ENCODE data around the gene GRIK2. TPM values are rescaled to one million over a fixed set of nuclear protein-coding genes. Genes with fewer than 3 reads are reported as not detected.
A peak's percentile ranks its signal among the peaks of the same experiment; 100 is the strongest.
"Not testable (repeated sequence)": the region's sequence is repeated elsewhere in the genome, so short reads cannot be mapped to it uniquely, and the experiment has no call there.

GRIK2 gene
- total RNA-seq: not detected
- not detected for polyA plus RNA-seq

DNA sequence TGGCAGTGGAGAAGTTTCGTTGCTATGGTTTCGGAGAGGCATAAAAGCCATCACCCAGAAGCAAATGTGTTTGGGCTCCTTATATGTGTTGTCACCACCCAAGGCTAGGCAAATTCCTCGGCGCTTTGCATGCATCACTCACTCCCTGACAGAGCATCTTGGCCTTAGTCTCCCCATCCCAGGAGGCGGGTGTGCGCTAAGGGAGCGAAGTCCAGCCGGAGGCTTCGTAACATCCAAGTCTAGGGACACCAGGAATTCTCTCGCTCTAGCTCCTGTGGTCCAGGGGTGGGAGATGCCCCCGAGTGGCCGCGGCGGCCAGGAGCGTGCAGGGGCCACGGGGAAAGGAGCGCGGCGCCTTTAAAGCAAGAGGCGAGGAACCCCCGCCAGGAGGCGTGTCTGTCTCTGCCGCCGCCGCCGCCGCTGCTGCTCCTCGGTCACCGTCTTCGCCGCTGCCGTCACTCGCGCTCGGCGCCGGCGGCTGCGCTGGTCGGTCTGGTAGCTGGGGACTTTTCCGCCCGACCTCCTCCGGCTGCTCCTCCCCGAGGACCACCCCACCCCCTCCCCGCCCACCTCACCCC, at the start of gene GRIK2:
Gene GRIK2 (plus strand): TSS at position 458 of the 578 bp plus-strand sequence.
- no peaks in the 10 kb centered on the region for H3K36me3 Mint-ChIP-seq
- peaks cover 42% of the 10 kb centered on the region for H3K27me3 Mint-ChIP-seq
- Histone ChIP-seq H3K27ac (ENCODE audit: insufficient read depth, low read length, poor library complexity, severe bottlenecking) (no peak within 1 kb of the TSS), H3K4me3 (ENCODE audit: low read depth, low read length) (no peak within 1 kb of the TSS), H3K36me3 (ENCODE audit: control insufficient read depth, insufficient read depth, low read length) (no peaks in the 10 kb centered on the region), H3K9me3 (ENCODE audit: control insufficient read depth in 2 of 2, low read length in 2 of 2) (no peaks in the 10 kb centered on the region), H3K27me3 (ENCODE audit: control insufficient read depth, insufficient read depth, low read length) (peaks cover 10% of the 10 kb centered on the region), H3K4me1 (ENCODE audit: control insufficient read depth, insufficient read depth, low read length, poor library complexity, severe bottlenecking) (no peaks in the 10 kb centered on the region)
- no peak within 1 kb of the TSS for H3K27ac Mint-ChIP-seq
- H3K4me1 Mint-ChIP-seq: peaks cover 0 to 5% (median 2%) of the 10 kb centered on the region in 4 donors
- peaks cover 0 to 4% (median 2%) of the 10 kb centered on the region in 7 donors for H3K9me3 Mint-ChIP-seq
- DNase-seq: peak in 1 of 3 donors; percentile 4
- H3K4me3 Mint-ChIP-seq: no peak within 1 kb of the TSS
- no peak for ATAC-seq (ENCODE audit: low read depth in 2 of 2)

DNA sequence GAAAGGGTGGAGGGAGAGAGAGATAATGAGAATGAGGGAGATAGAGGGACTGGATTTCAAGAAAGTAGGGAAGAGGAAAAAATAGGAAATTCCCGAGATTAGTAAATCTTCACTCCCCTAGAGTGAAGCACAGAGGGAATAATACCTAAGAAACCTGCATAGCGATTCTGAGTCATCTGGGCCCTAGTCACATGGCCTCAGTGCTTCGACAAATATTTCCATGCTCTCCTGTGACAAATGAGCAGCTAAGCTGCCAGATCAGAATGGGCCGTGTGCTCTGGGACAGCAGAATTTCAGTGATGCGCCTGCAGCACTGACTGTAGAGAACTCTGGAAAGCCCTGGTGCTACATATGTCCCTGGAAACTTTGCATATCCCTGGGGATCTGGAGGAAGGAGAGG, 48.6 kb upstream of the GRIK2 start:
- H3K27me3 ChIP-seq (ENCODE audit: control insufficient read depth, insufficient read depth, low read length): no peaks in the 10 kb centered on the region
- Mint-ChIP-seq H3K36me3 (no peaks in the 10 kb centered on the region), H3K4me1 (no peaks in the 10 kb centered on the region), H3K27ac (no peak overlapping the region), H3K4me3 (peak overlapping the region in 1 of 4 donors; percentile 55), H3K27me3 (peaks cover 4% of the 10 kb centered on the region), H3K9me3 (peaks cover 0 to 7% (median 3%) of the 10 kb centered on the region in 7 donors)
- no peak overlapping the region for H3K4me3 ChIP-seq (ENCODE audit: low read depth, low read length)
- DNase-seq (no peak), ATAC-seq (ENCODE audit: low read depth in 2 of 2) (no peak)
- H3K36me3 ChIP-seq (ENCODE audit: control insufficient read depth, insufficient read depth, low read length): no peaks in the 10 kb centered on the region
- no peaks in the 10 kb centered on the region for H3K9me3 ChIP-seq (ENCODE audit: control insufficient read depth in 2 of 2, low read length in 2 of 2)
- no peaks in the 10 kb centered on the region for H3K4me1 ChIP-seq (ENCODE audit: control insufficient read depth, insufficient read depth, low read length, poor library complexity, severe bottlenecking)
- H3K27ac ChIP-seq (ENCODE audit: insufficient read depth, low read length, poor library complexity, severe bottlenecking): no peak overlapping the region

- H3K9me3 Mint-ChIP-seq: peaks cover 0 to 11% (median 3%) of the 10 kb centered on the region in 7 donors
- Histone ChIP-seq H3K4me3 (ENCODE audit: low read depth, low read length) (no peak overlapping the region), H3K36me3 (ENCODE audit: control insufficient read depth, insufficient read depth, low read length) (no peaks in the 10 kb centered on the region), H3K4me1 (ENCODE audit: control insufficient read depth, insufficient read depth, low read length, poor library complexity, severe bottlenecking) (no peaks in the 10 kb centered on the region), H3K27me3 (ENCODE audit: control insufficient read depth, insufficient read depth, low read length) (no peaks in the 10 kb centered on the region), H3K27ac (ENCODE audit: insufficient read depth, low read length, poor library complexity, severe bottlenecking) (no peak overlapping the region), H3K9me3 (ENCODE audit: control insufficient read depth in 2 of 2, low read length in 2 of 2) (no peaks in the 10 kb centered on the region)
- DNase-seq (no peak), ATAC-seq (ENCODE audit: low read depth in 2 of 2) (no peak)
- H3K27ac Mint-ChIP-seq: no peak overlapping the region
- H3K4me3 Mint-ChIP-seq: no peak overlapping the region
- no peaks in the 10 kb centered on the region for H3K36me3 Mint-ChIP-seq
- peaks cover 4% of the 10 kb centered on the region for H3K27me3 Mint-ChIP-seq
- H3K4me1 Mint-ChIP-seq: no peaks in the 10 kb centered on the region
These were observed 44.7 kb upstream of the GRIK2 start for GRCh38 chr6:101348816-101349215.

DNA sequence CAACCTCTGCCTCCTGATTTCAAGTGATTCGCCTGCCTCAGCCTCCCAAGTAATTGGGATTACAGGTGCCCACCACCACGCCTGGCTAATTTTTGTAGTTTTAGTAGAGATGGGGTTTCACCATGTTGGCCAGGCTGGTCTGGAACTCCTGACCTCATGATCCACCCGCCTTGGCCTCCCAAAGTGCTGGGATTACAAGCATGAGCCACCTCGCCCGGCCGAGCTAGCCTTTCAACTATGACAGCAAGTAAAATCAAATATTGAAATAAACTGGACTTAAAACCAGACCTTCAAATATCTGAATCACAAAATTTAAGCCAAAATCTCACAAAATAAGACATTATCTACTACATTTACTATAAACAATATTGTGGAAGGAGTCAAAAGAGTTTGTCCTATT, 42.9 kb upstream of the GRIK2 start:
- not testable (repeated sequence) for H3K4me1 ChIP-seq (ENCODE audit: control insufficient read depth, insufficient read depth, low read length, poor library complexity, severe bottlenecking); H3K4me1 Mint-ChIP-seq; H3K27me3 ChIP-seq (ENCODE audit: control insufficient read depth, insufficient read depth, low read length); H3K27ac ChIP-seq (ENCODE audit: insufficient read depth, low read length, poor library complexity, severe bottlenecking); DNase-seq; H3K9me3 ChIP-seq (ENCODE audit: control insufficient read depth in 2 of 2, low read length in 2 of 2); H3K9me3 Mint-ChIP-seq; H3K27me3 Mint-ChIP-seq; H3K4me3 ChIP-seq (ENCODE audit: low read depth, low read length); H3K36me3 Mint-ChIP-seq; H3K36me3 ChIP-seq (ENCODE audit: control insufficient read depth, insufficient read depth, low read length); H3K4me3 Mint-ChIP-seq; H3K27ac Mint-ChIP-seq; ATAC-seq (ENCODE audit: low read depth in 2 of 2)

DNA sequence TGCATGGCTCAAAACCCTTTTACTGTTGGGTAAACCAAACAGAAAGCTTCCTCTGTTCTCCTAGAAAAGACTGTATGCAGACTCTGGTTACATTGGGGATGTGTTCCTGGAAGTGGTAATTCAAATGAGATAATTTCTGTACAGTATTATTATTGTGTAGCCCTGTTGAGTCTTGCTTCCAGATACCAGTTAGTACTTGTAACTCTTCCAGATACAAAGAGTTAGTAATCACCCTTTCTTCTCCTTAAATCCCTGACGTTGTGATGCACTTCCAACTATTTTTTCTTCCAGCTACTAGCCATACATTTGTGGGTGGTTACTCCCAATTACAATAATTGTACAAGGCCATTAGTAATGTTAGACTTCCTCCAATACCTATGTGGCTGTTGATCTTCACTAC, 42.3 kb upstream of the GRIK2 start:
- Histone ChIP-seq H3K36me3 (ENCODE audit: control insufficient read depth, insufficient read depth, low read length) (no peaks in the 10 kb centered on the region), H3K27me3 (ENCODE audit: control insufficient read depth, insufficient read depth, low read length) (no peaks in the 10 kb centered on the region), H3K4me3 (ENCODE audit: low read depth, low read length) (no peak overlapping the region), H3K9me3 (ENCODE audit: control insufficient read depth in 2 of 2, low read length in 2 of 2) (no peaks in the 10 kb centered on the region), H3K4me1 (ENCODE audit: control insufficient read depth, insufficient read depth, low read length, poor library complexity, severe bottlenecking) (no peaks in the 10 kb centered on the region), H3K27ac (ENCODE audit: insufficient read depth, low read length, poor library complexity, severe bottlenecking) (no peak overlapping the region)
- Mint-ChIP-seq H3K27ac (no peak overlapping the region), H3K4me1 (no peaks in the 10 kb centered on the region), H3K4me3 (no peak overlapping the region), H3K27me3 (peaks cover 4% of the 10 kb centered on the region), H3K9me3 (peaks cover 0 to 10% (median 2%) of the 10 kb centered on the region in 7 donors), H3K36me3 (no peaks in the 10 kb centered on the region)
- DNase-seq (no peak), ATAC-seq (ENCODE audit: low read depth in 2 of 2) (no peak)

- peaks cover 0 to 10% (median 1%) of the 10 kb centered on the region in 7 donors for H3K9me3 Mint-ChIP-seq
- H3K4me3 ChIP-seq (ENCODE audit: low read depth, low read length): no peak overlapping the region
- H3K4me3 Mint-ChIP-seq: no peak overlapping the region
- peaks cover under 1% of the 10 kb centered on the region for H3K27me3 Mint-ChIP-seq
- H3K4me1 Mint-ChIP-seq: no peaks in the 10 kb centered on the region
- H3K4me1 ChIP-seq (ENCODE audit: control insufficient read depth, insufficient read depth, low read length, poor library complexity, severe bottlenecking): no peaks in the 10 kb centered on the region
- no peak overlapping the region for H3K27ac ChIP-seq (ENCODE audit: insufficient read depth, low read length, poor library complexity, severe bottlenecking)
- DNase-seq (no peak), ATAC-seq (ENCODE audit: low read depth in 2 of 2) (no peak)
- no peaks in the 10 kb centered on the region for H3K36me3 Mint-ChIP-seq
- H3K9me3 ChIP-seq (ENCODE audit: control insufficient read depth in 2 of 2, low read length in 2 of 2): no peaks in the 10 kb centered on the region
- no peaks in the 10 kb centered on the region for H3K27me3 ChIP-seq (ENCODE audit: control insufficient read depth, insufficient read depth, low read length)
- H3K27ac Mint-ChIP-seq: no peak overlapping the region
- no peaks in the 10 kb centered on the region for H3K36me3 ChIP-seq (ENCODE audit: control insufficient read depth, insufficient read depth, low read length)
These were observed 41.2 kb upstream of the GRIK2 start for GRCh38 chr6:101352316-101352715.

DNA sequence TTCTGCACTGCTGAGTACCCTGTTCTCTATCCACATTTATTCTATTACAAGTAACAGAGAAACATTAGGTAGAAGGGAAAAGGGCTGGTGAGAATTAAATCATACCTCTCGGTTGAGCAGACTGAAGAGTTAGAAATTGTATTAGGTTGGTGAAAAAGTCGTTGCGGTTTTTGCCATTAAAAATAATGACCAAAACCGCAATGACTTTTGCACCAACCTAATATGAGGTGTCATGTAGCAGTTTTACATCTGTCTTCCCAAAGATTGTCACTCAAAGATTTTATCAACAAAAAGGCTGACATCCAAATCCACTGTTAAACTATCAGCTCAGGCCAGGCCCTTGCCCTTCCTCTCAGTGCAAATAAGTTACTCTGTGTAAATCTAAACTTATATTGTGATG, 28.3 kb upstream of the GRIK2 start:
- no peaks in the 10 kb centered on the region for H3K36me3 Mint-ChIP-seq
- Histone ChIP-seq H3K27ac (ENCODE audit: insufficient read depth, low read length, poor library complexity, severe bottlenecking) (no peak overlapping the region), H3K27me3 (ENCODE audit: control insufficient read depth, insufficient read depth, low read length) (no peaks in the 10 kb centered on the region), H3K9me3 (ENCODE audit: control insufficient read depth in 2 of 2, low read length in 2 of 2) (no peaks in the 10 kb centered on the region), H3K36me3 (ENCODE audit: control insufficient read depth, insufficient read depth, low read length) (no peaks in the 10 kb centered on the region), H3K4me1 (ENCODE audit: control insufficient read depth, insufficient read depth, low read length, poor library complexity, severe bottlenecking) (no peaks in the 10 kb centered on the region), H3K4me3 (ENCODE audit: low read depth, low read length) (no peak overlapping the region)
- no peak overlapping the region for H3K4me3 Mint-ChIP-seq
- DNase-seq (no peak), ATAC-seq (ENCODE audit: low read depth in 2 of 2) (no peak)
- H3K27me3 Mint-ChIP-seq: no peaks in the 10 kb centered on the region
- no peak overlapping the region for H3K27ac Mint-ChIP-seq
- no peaks in the 10 kb centered on the region for H3K4me1 Mint-ChIP-seq
- peaks cover 0 to 4% (median 0%) of the 10 kb centered on the region in 7 donors for H3K9me3 Mint-ChIP-seq

DNA sequence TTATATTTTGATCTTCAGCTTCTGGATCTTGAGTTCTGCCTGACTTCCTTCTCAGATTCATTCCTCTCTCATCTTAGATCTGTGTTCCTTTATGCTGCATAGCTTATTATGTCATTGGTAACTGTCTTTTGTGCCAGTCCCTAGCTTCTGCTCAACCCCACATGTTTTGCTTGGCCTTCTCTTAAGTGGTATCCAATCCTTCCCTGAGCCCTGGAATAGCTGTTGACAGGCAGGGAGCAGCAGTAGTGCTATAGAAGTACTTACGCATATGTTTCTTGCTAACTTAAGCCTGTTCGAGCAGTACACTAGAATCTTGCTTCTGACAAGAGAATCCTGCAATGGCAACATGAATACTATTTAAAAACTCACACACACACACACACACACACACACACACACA, 13.6 kb upstream of the GRIK2 start:
- no peak for DNase-seq
- H3K27ac ChIP-seq (ENCODE audit: insufficient read depth, low read length, poor library complexity, severe bottlenecking): no peak overlapping the region
- H3K9me3 ChIP-seq (ENCODE audit: control insufficient read depth in 2 of 2, low read length in 2 of 2): no peaks in the 10 kb centered on the region
- Mint-ChIP-seq H3K4me3 (no peak overlapping the region), H3K27ac (no peak overlapping the region), H3K9me3 (peaks cover 0 to 13% (median 5%) of the 10 kb centered on the region in 7 donors), H3K4me1 (no peaks in the 10 kb centered on the region), H3K27me3 (no peaks in the 10 kb centered on the region), H3K36me3 (no peaks in the 10 kb centered on the region)
- H3K4me1 ChIP-seq (ENCODE audit: control insufficient read depth, insufficient read depth, low read length, poor library complexity, severe bottlenecking): no peaks in the 10 kb centered on the region
- no peaks in the 10 kb centered on the region for H3K27me3 ChIP-seq (ENCODE audit: control insufficient read depth, insufficient read depth, low read length)
- H3K4me3 ChIP-seq (ENCODE audit: low read depth, low read length): no peak overlapping the region
- ATAC-seq (ENCODE audit: low read depth in 2 of 2): no peak
- no peaks in the 10 kb centered on the region for H3K36me3 ChIP-seq (ENCODE audit: control insufficient read depth, insufficient read depth, low read length)

Measured in CD4-positive, CD25-positive, alpha-beta regulatory T cell (primary cell).